SK-MEL-5 (cell line): ENCODE measurements around the gene INPP4A. TPM values are rescaled to one million over a fixed set of nuclear protein-coding genes. Genes with fewer than 3 reads are reported as not detected.

ENCODE experiments used
- DNase-seq: peaks from one replicate; pipeline ENCODE4 v3.0.0-alpha.2; 2016; ENCODE audit warnings: low read depth, low spot score
- in situ Hi-C: cut with HindIII; loops from 2 replicates; pipeline ENCODE4 v1.10.0; 2016; ENCODE audit warnings: low sequenced_read_pairs, high pct_unique_total_duplicates, low pct_unique_long_range_greater_than_20kb
- total RNA-seq: library from RNA; depleted of rRNA; stranded (reverse); fragments of >200 nt; shearing (Covaris generic); gene quantifications from 2 replicates; pipeline ENCODE4 v1.2.3, GENCODE V29; 2014

INPP4A gene
- total RNA-seq, 1 experiment from 2014 or later: 10.9 TPM

GRCh38 chr2:98538280-98539041, 93.8 kb downstream of the INPP4A start:
- no peak for DNase-seq
- in situ Hi-C loops: no loop called here

GRCh38 chr2:98539056-98539735, 94.5 kb downstream of the INPP4A start:
- in situ Hi-C loops: no loop called here
- no peak for DNase-seq

- in situ Hi-C loops: no loop called here
- peak; percentile 58 for DNase-seq
These were observed 95.9 kb downstream of the INPP4A start for GRCh38 chr2:98540536-98540935.

GRCh38 chr2:98541489-98541888, 96.8 kb downstream of the INPP4A start:
- in situ Hi-C loops: no loop called here
- no peak for DNase-seq

- no peak for DNase-seq
- in situ Hi-C loops: no loop called here
These were observed 97.2 kb downstream of the INPP4A start for GRCh38 chr2:98541906-98542305.

- DNase-seq: no peak
- in situ Hi-C loops: no loop called here
These were observed 98.6 kb downstream of the INPP4A start for GRCh38 chr2:98543214-98543613.

- DNase-seq: no peak
- in situ Hi-C loops: no loop called here
These were observed 99.2 kb downstream of the INPP4A start for GRCh38 chr2:98543842-98544241.

GRCh38 chr2:98545591-98545990, 100.9 kb downstream of the INPP4A start:
- no peak for DNase-seq
- in situ Hi-C loops: no loop called here

- in situ Hi-C loops: no loop called here
- no peak for DNase-seq
These were observed 101.5 kb downstream of the INPP4A start for GRCh38 chr2:98546186-98546585.

GRCh38 chr2:98547092-98547790, 102.6 kb downstream of the INPP4A start:
- in situ Hi-C loops: no loop called here
- DNase-seq: no peak

- DNase-seq: no peak
- in situ Hi-C loops: no loop called here
These were observed 104.5 kb downstream of the INPP4A start for GRCh38 chr2:98548920-98549818.

GRCh38 chr2:98550165-98550564, 105.5 kb downstream of the INPP4A start:
- no peak for DNase-seq

GRCh38 chr2:98551316-98551715, 106.7 kb downstream of the INPP4A start:
- in situ Hi-C loops: no loop called here
- DNase-seq: no peak

More at GRCh38 chr2:98550165-98550564, 105.5 kb downstream of the INPP4A start:
- in situ Hi-C loops: no loop called here

GRCh38 chr2:98552499-98553179, 108.0 kb downstream of the INPP4A start:
- DNase-seq: no peak
- in situ Hi-C loops: no loop called here

GRCh38 chr2:98554116-98554861, 109.6 kb downstream of the INPP4A start:
- in situ Hi-C loops: no loop called here
- no peak for DNase-seq

GRCh38 chr2:98555696-98556095, 111.0 kb downstream of the INPP4A start:
- no peak for DNase-seq
- in situ Hi-C loops: no loop called here
